Activated T-helper 17 cell treated with anti-CD3 and anti-CD28 coated beads, Interleukin-2, amount 50 U/mL, for 72 hours (primary cell): Measurements from ENCODE around the gene MAP3K2. TPM values are rescaled to one million over a fixed set of nuclear protein-coding genes. Genes with fewer than 3 reads are reported as not detected.
A peak's percentile ranks its signal among the peaks of the same experiment; 100 is the strongest.
"Not testable (repeated sequence)": the region's sequence is repeated elsewhere in the genome, so short reads cannot be mapped to it uniquely, and the experiment has no call there.

Source experiments
- ATAC-seq: fragments of 150-1000 bp; cut with Tn5 transposase; replicated peaks from 2 replicates; pipeline ENCODE4 v1.10.0; 2021; ENCODE audit warnings: mild to moderate bottlenecking, moderate library complexity
- H3K27ac Mint-ChIP-seq: one replicate; pipeline ENCODE4 v1.8.0; 2022; ENCODE audit warnings: mixed read lengths
- H3K27me3 Mint-ChIP-seq: one replicate; pipeline ENCODE4 v1.8.0; 2022; ENCODE audit warnings: mixed read lengths
- H3K36me3 Mint-ChIP-seq: one replicate; pipeline ENCODE4 v1.8.0; 2022; ENCODE audit warnings: low read depth, mild to moderate bottlenecking, mixed read lengths
- H3K4me1 Mint-ChIP-seq: one replicate; pipeline ENCODE4 v1.8.0; 2022; ENCODE audit warnings: mixed read lengths
- H3K4me3 Mint-ChIP-seq: one replicate; pipeline ENCODE4 v1.8.0; 2022; ENCODE audit warnings: mild to moderate bottlenecking, mixed read lengths
- H3K9me3 Mint-ChIP-seq: one replicate; pipeline ENCODE4 v1.8.0; 2022; ENCODE audit warnings: mixed read lengths
- total RNA-seq, 2 donors: library from RNA; stranded (reverse); gene quantifications; one replicate each; pipeline ENCODE4 v1.2.3, GENCODE V29; 2022

Gene MAP3K2
- total RNA-seq, 2 donors from 2014 or later, result 44.9 to 92.5 TPM

DNA sequence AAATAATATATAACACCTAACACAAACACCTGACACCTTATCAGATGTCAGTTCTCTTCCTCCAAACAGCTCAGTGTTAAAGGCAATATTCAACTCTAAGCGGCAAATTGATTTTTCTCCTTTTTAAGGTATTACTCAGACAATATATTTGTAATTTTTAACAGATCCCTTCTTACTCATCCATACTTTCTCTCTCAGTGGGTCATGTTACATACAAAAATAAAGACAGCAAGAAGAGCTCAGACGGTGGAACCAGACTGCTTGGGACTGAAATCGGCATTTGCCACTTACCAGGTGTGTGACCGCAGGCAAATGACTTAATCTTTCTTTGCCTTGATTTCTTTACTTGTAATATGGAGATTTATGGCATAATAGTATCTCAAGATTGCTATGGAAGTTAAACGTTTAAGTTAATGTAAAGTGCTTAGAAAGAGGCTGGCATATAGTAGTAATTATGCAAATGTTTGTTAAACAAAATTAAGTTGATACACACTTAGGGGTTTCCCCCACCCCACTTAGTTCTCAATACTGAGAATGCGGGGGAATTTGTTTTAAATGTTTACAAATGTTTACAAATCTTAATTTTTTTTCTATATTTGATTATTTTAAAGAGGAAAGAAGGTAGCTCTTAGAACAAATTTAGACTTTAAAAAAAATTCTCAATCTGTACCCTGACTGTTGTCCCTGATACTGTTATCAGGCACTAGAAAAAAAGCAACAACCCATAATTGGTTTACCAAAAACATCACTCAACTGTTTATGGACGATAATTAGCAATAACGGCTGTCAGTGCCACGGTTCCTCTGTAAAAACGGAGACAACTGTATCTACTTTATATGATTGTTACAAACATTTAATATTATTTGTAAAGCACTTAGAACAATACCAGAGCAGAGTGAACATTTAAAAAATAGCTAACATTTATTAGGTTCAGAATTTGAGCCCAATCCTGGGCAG is 25.6 kb downstream of the MAP3K2 start:
- Mint-ChIP-seq H3K4me1 (peaks cover 57% of the 10 kb centered on the region), H3K4me3 (no peak overlapping the region), H3K9me3 (no peaks in the 10 kb centered on the region), H3K27me3 (no peaks in the 10 kb centered on the region), H3K27ac (no peak overlapping the region), H3K36me3 (no peaks in the 10 kb centered on the region)
- no peak for ATAC-seq

DNA sequence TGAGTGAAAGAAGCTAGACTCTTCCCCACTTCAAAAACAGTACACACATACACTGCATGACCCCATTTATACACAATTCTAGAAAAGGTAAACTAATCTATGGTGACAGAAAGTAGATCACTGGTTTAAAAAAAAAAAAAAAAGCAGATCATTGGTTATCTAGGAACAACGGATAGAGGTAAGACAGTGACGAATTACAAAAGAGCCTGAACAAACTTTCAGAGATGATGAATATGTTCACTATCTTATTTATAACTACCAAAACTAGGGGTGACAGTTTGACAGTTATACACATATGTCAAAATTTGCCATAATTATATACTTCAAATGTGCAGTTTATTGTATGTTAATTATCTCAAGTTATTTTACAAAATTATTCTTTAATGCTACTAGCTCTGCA is 27.5 kb downstream of the MAP3K2 start:
- Mint-ChIP-seq H3K9me3 (no peaks in the 10 kb centered on the region), H3K4me3 (no peak overlapping the region), H3K27me3 (no peaks in the 10 kb centered on the region), H3K36me3 (peaks cover 6% of the 10 kb centered on the region), H3K27ac (no peak overlapping the region), H3K4me1 (peaks cover 52% of the 10 kb centered on the region)
- no peak for ATAC-seq

DNA sequence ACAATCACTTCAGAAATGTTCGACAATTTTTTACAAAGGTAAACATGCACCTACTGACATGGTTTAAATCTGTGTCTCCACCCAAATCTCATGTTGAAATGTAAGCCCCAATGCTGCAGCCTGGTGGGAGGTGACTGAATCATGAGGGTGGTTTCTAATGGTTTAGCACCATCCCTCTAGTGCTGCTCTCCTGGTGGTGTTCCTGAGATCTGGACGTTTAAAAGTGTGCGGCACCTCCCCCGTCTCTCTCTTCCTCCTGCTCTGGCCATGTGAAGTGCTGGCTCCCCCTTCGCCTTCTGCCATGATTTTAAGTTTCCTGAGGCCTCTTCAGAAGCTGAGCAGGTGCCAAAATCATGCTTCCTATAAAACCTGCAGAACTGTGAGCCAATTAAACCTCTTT is 28.3 kb downstream of the MAP3K2 start:
- Mint-ChIP-seq H3K27ac (peak overlapping the region; percentile 58), H3K9me3 (no peaks in the 10 kb centered on the region), H3K36me3 (peaks cover 6% of the 10 kb centered on the region), H3K4me3 (no peak overlapping the region), H3K4me1 (peaks cover 53% of the 10 kb centered on the region), H3K27me3 (no peaks in the 10 kb centered on the region)
- no peak for ATAC-seq

DNA sequence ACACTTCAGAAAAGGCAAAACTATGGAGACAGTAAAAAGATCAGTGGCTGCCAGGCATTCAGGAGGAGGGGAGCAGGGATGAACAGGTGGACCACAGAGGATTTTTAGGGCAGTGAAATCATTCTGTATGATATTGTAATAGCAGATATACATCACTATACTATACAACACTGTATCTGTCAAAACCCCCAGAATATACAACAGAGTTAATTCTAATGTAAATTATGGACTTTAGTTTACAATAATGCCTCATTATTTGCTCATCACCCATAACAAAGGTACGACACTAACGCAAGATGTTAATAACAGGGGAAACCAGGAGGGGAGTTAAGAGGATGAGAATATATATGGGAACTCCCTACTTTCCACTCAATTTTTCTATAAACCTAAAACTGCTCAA is 28.8 kb downstream of the MAP3K2 start:
- no peak overlapping the region for H3K27ac Mint-ChIP-seq
- H3K36me3 Mint-ChIP-seq, result peaks cover 6% of the 10 kb centered on the region
- H3K4me3 Mint-ChIP-seq, result no peak overlapping the region
- H3K9me3 Mint-ChIP-seq, result no peaks in the 10 kb centered on the region
- no peaks in the 10 kb centered on the region for H3K27me3 Mint-ChIP-seq
- H3K4me1 Mint-ChIP-seq, result peaks cover 51% of the 10 kb centered on the region
- ATAC-seq, result no peak

DNA sequence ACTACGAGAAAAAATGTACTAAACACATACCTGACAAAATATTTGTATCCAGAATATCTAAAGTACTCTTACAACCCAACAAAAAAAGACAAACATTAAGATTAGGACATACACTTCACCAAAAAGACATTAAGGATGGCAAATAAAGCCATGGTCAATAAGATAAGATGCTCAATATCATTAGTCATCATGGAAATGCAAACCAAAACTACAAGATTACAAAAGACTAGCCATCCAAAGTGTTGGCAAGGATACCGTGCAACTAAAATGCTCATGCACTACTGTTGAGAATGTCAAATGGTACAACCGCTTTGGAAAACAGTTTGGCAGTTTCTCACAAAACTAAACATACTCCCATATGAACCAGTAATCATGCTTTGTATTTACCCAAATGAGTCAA is 29.7 kb downstream of the MAP3K2 start:
- Mint-ChIP-seq H3K9me3 (no peaks in the 10 kb centered on the region), H3K27ac (no peak overlapping the region), H3K27me3 (no peaks in the 10 kb centered on the region), H3K4me1 (peaks cover 42% of the 10 kb centered on the region), H3K4me3 (no peak overlapping the region), H3K36me3 (peaks cover 6% of the 10 kb centered on the region)
- no peak for ATAC-seq

DNA sequence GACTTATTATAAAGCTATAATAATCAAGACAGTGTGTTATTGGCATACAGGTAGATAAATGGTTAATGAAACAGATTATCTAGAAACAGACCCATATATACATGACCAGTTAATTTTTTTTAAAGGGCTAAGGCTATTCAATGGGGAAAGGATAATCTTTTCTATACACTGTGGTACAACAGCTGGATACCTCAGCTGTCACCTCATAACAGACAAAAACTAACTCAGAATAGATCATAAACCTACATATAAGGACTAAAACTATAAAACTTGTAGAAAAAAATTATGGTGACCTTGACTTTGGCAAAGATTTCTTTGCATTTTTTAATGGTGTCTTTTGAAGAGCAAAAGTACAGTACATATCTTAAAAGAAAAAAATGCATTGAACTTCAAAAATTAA is 30.2 kb downstream of the MAP3K2 start:
- Mint-ChIP-seq H3K27ac (no peak overlapping the region), H3K4me1 (peaks cover 42% of the 10 kb centered on the region), H3K27me3 (no peaks in the 10 kb centered on the region), H3K36me3 (peaks cover 6% of the 10 kb centered on the region), H3K9me3 (no peaks in the 10 kb centered on the region), H3K4me3 (no peak overlapping the region)
- ATAC-seq, result no peak

DNA sequence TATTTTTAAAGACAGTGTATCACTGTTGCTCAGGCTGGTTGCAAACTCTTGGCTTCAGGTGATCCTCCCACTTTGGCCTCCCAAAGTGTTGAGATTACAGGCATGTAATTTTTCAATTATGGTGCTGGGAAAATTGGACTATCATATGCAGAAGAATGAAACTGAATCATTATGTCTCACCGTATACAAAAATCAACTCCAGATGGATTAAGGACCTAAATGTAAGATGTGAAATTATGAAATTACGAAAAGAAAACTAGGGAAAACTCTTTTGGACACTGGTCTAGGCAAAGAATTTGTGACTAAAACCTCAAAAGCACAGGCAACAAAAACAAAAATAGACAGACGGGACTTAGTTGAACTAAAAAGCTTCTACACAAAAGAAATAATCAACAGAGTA is 31.2 kb downstream of the MAP3K2 start:
- no peaks in the 10 kb centered on the region for H3K9me3 Mint-ChIP-seq
- H3K4me1 Mint-ChIP-seq, result peaks cover 42% of the 10 kb centered on the region
- no peak for ATAC-seq
- no peaks in the 10 kb centered on the region for H3K27me3 Mint-ChIP-seq
- H3K4me3 Mint-ChIP-seq, result no peak overlapping the region
- no peak overlapping the region for H3K27ac Mint-ChIP-seq
- H3K36me3 Mint-ChIP-seq, result peaks cover 6% of the 10 kb centered on the region

DNA sequence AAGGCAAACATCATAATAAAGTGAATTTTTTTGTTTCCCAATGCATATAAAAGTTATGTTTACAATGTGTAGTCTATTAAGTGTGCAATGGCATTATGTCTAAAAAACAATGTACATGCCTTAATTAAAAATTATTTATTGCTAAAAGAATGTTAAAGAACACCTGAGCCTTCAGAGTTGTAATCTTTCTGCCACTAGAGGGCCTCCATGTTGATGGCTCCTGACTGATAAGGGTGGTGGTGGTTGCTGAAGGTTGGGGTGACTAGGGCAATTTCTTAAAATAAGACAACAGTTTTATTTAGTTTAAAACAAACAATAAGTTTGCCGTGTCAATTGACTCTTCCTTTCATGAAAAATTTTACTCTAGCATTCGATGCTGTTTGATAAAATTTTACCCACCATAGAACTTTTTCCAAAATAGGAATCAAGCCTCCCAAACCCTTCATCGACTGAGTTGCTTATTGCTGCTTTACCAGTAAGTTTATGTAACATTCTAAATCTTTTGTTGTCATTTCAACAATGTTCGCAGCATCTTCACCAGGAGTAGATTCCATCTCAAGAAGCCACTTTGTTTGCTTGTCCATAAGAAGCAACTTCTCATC is 32.3 kb downstream of the MAP3K2 start:
- Mint-ChIP-seq H3K4me3 (no peak overlapping the region), H3K4me1 (peaks cover 42% of the 10 kb centered on the region), H3K27me3 (no peaks in the 10 kb centered on the region), H3K9me3 (no peaks in the 10 kb centered on the region), H3K36me3 (peaks cover 6% of the 10 kb centered on the region), H3K27ac (no peak overlapping the region)
- peak; percentile 48 for ATAC-seq

DNA sequence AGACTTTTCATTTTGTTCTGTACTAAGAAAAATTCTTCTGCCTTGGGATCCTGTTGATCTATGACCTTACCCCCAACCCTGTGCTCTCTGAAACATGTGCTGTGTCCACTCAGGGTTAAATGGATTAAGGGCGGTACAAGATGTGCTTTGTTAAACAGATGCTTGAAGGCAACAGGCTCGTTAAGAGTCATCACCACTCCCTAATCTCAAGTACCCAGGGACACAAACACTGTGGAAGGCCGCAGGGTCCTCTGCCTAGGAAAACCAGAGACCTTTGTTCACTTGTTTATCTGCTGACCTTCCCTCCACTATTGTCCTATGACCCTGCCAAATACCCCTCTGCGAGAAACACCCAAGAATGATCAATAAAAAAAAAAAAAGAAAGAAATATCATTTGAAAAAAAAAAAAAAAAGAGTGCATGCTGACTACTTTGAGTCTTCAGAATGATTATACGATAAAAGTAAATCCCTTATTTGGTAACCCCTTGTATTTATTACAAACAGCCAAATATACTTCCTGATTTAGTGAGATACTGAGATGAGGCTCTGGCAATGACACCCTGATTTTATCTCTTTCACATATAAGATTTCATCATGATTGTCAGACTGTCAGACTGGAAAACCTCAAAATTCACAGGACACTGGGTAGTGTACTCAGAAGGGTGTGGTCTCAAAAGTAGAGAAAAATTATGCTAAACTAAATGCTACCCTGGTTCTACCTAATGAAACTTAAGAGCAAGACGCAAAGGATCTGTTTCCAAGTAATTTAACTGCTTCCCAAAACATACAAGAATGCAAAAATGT is 33.7 kb downstream of the MAP3K2 start:
- H3K27ac Mint-ChIP-seq, H3K36me3 Mint-ChIP-seq, H3K4me3 Mint-ChIP-seq, H3K9me3 Mint-ChIP-seq, H3K27me3 Mint-ChIP-seq, ATAC-seq: not testable (repeated sequence)
- peaks cover 42% of the 10 kb centered on the region for H3K4me1 Mint-ChIP-seq

DNA sequence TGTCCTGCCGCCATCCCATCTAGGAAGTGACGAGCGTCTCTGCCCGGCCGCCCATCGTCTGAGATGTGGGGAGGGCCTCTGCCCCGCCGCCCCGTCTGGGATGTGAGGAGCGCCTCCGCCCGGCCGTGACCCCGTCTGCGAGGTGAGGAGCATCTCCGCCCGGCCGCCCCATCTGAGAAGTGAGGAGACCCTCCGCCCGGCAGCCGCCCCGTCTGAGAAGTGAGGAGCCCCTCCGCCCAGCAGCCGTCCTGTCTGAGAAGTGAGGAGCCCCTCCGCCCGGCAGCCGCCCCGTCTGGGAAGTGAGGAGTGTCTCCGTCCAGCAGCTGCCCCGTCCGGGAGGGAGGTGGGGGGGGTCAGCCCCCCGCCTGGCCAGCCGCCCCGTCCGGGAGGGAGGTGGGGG is 34.6 kb downstream of the MAP3K2 start:
- H3K9me3 Mint-ChIP-seq, ATAC-seq, H3K27me3 Mint-ChIP-seq: not testable (repeated sequence)

DNA sequence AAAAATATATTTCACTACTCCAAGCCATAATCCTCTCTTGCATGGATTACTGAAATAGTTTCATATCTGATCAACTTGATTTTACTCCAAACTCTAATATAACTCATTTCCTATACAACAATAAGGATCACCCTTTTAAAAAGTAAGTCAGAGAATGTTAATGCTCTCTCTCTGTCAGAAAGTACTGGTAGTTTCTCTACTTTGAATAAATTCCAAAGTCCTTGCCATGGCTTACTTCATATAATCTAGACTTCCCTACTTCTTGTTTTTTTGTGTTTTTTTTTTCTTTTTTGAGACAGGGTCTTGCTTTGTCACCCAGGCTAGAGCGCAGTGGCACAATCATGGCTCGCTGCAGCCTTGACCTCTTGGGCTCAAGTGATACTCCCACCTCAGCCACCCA is 36.2 kb downstream of the MAP3K2 start:
- Mint-ChIP-seq H3K9me3 (no peaks in the 10 kb centered on the region), H3K36me3 (peaks cover 6% of the 10 kb centered on the region), H3K27me3 (no peaks in the 10 kb centered on the region), H3K4me1 (peaks cover 49% of the 10 kb centered on the region), H3K4me3 (no peak overlapping the region), H3K27ac (no peak overlapping the region)
- ATAC-seq, result no peak

More for the DNA sequence above, 34.6 kb downstream of the MAP3K2 start:
- not testable (repeated sequence) for H3K36me3 Mint-ChIP-seq, H3K4me3 Mint-ChIP-seq, H3K27ac Mint-ChIP-seq
- H3K4me1 Mint-ChIP-seq, result peaks cover 41% of the 10 kb centered on the region

DNA sequence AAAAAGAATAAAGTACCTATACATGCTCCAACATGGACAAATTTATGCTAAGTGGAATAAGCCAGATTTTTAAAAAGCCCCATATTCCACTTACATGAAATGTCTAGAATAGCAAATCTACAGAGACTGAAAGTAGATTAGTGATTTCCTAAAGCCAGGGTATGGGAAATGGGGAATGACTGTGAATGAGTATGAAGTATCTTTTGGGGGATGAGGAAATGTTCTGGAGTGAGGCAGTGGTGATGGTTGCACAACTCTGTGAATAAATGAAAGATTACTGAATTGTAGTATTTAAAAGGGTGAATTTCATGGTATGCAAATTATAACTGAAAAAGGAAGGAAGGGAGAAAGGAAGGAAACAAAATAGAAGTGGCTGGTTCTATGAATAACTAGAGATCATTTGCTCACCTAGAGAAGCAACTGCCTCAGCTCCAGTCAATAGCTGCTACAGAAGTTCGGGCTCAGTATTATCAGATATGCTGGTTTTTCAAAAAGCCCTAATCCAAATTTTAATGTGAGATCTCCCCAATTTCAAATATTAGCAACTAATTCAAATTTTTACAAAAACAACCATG is 39.3 kb downstream of the MAP3K2 start:
- H3K36me3 Mint-ChIP-seq, result peaks cover 7% of the 10 kb centered on the region
- H3K27ac Mint-ChIP-seq, result no peak overlapping the region
- no peaks in the 10 kb centered on the region for H3K9me3 Mint-ChIP-seq
- no peak overlapping the region for H3K4me3 Mint-ChIP-seq
- no peak for ATAC-seq
- no peaks in the 10 kb centered on the region for H3K27me3 Mint-ChIP-seq
- H3K4me1 Mint-ChIP-seq, result peaks cover 43% of the 10 kb centered on the region

DNA sequence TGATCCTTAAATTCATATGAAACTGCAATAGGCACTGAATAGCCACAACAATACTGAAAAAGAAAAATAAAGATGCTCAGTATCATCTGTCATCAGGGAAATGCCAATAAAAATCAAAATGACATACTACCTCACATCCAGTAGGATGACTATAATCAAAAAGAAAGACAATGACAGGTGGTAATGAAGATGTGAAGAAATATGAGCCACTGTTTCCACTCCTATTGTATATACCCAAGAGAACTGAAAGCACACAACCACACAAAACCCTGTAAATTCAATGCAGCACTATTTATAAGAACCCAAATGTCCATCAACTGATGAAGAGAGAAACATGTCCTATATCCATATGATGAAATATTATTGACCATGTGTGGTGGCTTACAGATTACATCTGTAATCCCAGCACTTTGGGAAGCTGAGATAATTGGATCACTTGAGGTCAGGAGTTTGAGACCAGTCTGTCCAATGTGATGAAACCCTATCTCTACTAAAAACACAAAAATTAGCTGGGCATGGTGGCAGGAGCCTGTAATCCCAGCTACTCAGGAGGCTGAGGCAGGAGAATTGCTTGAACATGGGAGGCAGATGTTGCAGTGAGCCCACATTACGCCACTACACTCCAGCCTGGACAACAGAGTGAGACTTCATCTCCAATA is 39.9 kb downstream of the MAP3K2 start:
- ATAC-seq, result peak; percentile 88

DNA sequence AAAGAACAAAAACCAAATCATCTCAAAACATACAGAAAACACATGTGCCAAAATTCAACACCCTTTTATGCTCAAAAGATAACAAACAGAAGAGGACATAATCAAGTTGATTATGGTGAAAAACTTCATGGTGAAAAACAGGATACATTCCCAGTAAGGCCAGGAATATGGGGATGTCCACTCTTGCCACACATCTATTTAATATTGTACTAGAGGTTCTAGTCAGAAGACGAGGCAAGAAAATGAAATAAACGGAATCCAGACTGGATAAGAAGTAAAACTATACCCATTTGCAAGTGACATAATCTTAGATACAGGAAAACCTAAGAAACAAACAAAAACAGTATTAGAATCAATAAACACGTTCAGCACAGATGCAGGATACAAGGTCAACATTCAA is 40.8 kb downstream of the MAP3K2 start:
- Mint-ChIP-seq H3K27me3 (no peaks in the 10 kb centered on the region), H3K36me3 (peaks cover 22% of the 10 kb centered on the region), H3K4me3 (no peak overlapping the region), H3K9me3 (no peaks in the 10 kb centered on the region), H3K27ac (no peak overlapping the region), H3K4me1 (peaks cover 38% of the 10 kb centered on the region)
- ATAC-seq, result no peak

More for the DNA sequence above, 39.9 kb downstream of the MAP3K2 start:
- H3K27ac Mint-ChIP-seq, result no peak overlapping the region
- peaks cover 14% of the 10 kb centered on the region for H3K36me3 Mint-ChIP-seq
- no peak overlapping the region for H3K4me3 Mint-ChIP-seq
- no peaks in the 10 kb centered on the region for H3K9me3 Mint-ChIP-seq
- no peaks in the 10 kb centered on the region for H3K27me3 Mint-ChIP-seq
- H3K4me1 Mint-ChIP-seq, result peaks cover 43% of the 10 kb centered on the region
